ENCODE measurements around the gene PNPO.

The PNPO gene

GRCh38 chr17:47941246-47942095, at the start of gene PNPO:
PNPO (plus strand) TSS chr17:47941571; CDS start chr17:47941676, 105 bp downstream.
- DNase-seq (ENCODE audit: low read depth in 4 of 4, low spot score in 1 of 4): peak; percentile 79 to 95 (median 88)

GRCh38 chr17:47894498-47895346, 46.6 kb upstream of the PNPO start:
- DNase-seq (ENCODE audit: low read depth in 4 of 4, low spot score in 1 of 4): no peak

DNA sequence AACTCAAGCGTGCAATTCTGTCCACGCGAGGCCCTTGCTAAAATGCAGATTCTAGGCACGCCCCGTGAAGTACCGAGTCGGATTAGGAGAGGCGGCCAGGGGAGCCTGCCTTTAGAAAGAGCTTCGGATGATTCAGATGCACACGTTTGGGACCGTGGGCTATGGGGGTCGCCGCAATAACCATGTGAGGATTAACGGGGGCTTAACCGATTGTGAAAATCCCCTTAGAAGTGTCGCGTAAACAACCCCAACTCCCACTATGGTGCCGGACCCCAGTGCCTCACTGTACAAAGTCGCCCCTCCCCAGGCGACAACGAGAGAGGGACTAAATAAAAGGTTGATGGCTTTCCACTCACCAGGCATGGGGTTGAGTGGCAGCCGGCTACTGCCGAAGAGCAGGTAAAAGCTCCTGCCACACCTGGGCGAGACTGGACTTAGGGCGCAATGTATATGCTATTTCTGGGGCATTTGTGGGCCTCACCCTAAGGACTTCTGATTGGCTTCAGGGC, 46.0 kb upstream of the PNPO start:
- no peak for DNase-seq (ENCODE audit: low read depth in 4 of 4, low spot score in 1 of 4)

DNA sequence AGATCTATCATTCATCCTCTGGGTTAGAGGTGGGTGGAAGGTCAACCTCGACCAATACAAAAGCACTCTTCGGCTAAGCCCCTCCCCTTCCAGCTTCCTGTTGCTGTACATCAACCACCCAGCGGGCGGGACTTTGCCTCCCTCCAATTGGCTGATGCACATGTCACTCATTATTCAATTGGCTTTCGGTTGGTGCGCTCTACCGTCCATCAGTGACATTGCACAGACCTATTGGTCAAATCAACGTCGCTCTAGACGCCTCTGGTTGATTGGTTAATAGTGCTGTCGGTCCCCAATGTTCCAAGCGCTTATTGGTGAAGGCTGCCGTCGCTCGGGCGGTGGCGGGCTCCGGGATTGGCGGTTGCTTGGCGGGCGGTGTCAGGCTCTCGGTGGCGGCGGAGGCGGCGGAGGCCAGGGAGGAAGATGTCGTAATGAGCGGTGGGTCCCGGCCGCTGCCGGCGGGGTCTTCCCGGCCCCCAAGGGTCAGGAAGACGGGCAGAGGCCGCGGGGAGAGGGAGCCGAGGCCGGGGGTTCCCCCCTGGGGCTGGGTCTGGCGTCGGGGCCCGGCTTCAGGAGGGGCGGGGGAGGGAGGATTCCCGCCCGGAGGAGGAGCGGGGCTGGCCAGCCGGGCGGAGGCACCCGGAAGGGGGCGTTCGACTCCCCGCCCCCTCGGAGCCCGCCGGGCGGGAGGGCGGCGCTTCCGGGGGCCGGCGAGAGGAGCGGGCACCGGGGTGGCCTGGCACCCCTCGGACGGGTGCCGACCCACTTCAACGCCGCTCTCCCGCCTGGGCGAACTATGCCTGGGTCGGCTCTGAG, 45.3 kb upstream of the PNPO start, which contains the start of gene SP2:
Gene SP2, plus strand, starts transcription at position 381 of the 816 bp plus-strand sequence. Its CDS starts 51 bp downstream, at position 432.
- peak; percentile 95 to 99 (median 98) for DNase-seq (ENCODE audit: low read depth in 4 of 4, low spot score in 1 of 4)

DNA sequence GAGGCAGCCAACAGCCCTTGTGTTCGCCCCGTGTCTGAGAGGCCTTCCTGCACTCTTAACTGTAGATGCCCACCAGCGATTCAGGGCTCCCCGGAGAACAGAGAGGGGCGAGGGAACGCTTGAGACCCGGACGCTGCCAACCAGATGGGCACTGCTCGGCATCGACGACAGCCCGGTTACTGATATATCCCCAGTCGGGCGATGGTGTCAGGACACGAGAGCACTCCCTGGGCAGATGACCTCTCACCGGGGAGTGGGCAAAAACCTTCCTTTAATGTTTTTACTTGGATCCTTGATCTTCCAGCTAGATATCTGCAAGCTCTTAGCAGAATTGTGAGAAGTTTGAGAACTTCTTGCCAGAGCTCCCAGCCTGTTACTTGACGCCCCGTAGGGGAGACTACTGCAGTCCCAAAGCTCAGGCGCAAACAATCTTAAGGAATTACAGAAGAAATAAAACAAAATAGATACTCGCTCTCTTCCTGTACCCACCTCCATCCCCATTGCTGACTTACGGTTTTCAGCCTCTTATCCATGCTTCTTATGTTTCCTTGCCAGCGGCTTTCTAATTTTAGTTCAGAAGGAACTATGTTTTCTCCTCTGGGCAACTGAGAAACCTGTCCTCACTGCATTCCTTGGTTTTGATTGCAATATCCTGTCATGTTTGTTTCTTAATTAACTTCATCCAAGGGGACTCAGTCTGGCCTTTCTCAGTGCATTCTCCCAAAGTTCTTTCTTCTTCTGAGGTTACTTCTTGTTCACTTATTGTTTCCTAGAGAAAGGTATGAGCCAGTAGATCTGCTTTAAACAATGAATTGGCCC, 44.5 kb upstream of the PNPO start:
- DNase-seq (ENCODE audit: low read depth in 4 of 4, low spot score in 1 of 4): no peak

- DNase-seq (ENCODE audit: low read depth in 4 of 4, low spot score in 1 of 4): no peak
Measured at GRCh38 chr17:47897561-47897960, 43.8 kb upstream of the PNPO start.

- no peak for DNase-seq (ENCODE audit: low read depth in 4 of 4, low spot score in 1 of 4)
Measured at GRCh38 chr17:47898241-47898640, 43.1 kb upstream of the PNPO start.

DNA sequence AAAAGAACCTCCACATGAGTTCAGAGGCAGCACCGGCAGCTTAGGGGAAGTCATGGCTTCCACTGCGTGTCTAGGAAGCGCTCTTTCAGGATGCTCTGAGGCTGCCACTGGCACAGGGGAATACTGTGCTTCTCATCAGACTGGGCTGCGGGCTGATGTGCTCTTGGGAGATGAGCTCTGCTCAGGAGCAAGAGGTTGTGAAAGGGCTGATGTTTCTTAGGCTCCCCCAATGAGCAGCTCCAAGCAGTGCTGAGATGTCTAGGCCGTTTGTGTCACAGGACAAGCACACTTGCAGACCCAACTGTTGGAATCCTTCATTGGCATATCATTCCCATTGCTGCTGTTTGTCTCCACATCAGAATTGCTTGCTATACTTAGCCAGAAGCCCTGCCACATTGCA, 41.7 kb upstream of the PNPO start:
- no peak for DNase-seq (ENCODE audit: low read depth in 4 of 4, low spot score in 1 of 4)

GRCh38 chr17:47901423-47901822, 39.9 kb upstream of the PNPO start:
- DNase-seq (ENCODE audit: low read depth in 4 of 4, low spot score in 1 of 4): no peak

DNA sequence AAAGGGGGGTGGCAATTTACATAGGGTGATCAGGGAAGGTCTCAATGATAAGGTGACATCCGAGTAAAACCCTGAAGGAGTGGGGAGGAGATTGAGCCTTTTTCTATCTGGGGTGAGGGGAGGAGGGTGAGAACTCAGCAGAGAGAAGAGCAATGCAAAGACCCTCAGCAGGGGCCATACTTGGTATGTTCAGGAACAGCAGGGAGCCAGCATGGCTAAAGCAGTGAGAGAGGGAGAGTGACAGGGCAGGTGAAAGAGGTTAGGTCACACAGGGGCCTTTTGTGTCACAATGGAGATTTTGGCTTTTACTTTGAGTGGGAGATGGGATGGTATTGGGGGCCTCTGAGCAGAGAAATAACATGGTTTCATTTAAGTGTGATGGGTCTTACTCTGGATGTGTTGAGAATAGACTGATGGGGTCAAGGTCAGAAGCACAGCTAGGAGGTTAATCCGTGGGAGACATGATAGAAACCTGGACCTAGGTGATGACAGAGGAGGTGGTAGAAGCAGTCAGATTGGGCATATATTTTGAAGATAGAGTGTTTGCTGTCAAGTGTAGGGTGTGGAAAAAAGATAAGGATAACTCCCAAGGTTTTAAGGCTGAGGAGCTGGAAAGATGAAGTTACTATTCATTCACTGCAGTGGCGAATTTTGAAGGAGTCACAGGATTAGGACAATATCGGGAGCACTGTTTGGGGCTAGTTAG, 39.2 kb upstream of the PNPO start:
- DNase-seq (ENCODE audit: low read depth in 4 of 4, low spot score in 1 of 4): no peak

DNA sequence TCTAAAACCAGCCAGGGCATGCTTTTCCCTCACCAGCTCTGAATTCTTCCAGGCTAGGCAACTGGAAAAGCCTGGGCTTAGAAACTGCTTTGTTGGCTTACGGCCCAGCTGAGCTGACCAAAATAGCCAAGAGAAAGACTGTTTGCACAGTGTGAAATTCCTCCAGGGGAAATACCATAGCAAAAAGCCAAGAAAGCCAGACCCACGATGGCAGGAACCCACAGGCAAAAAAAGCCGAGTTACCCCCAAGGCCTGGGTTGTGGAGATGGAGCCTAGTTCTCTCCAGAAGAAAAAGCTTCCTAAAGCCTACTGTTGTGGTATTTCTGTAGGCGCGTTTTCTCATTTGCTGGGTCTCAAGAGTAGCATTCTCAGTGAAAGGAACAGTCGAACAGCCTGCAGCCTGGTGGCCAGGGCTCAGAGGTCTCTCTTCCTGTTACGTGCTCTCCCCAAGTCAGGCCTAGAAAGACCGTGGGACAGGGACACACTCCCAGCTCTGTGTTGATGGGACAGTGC, 36.1 kb upstream of the PNPO start:
- no peak for DNase-seq (ENCODE audit: low read depth in 4 of 4, low spot score in 1 of 4)

DNA sequence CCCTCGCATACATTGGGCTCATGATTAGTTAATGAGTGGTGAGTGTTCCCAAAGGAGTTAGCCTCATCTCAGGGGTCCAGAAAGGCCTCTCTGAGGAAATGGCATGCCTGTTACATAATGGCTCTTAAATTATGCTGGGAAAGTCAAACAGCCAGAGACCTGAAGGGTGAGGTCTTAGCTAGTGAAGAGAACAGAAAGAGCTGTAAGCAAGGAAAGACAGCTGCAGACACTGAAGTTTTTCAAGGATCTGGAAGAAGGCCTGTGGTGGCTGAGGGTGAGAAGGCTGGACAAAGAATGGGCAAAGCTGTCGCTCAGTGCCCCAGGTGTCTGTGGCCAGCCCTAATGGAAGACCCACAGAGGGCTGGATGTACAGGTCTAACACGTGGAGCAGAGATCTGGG, 34.9 kb upstream of the PNPO start:
- DNase-seq (ENCODE audit: low read depth in 4 of 4, low spot score in 1 of 4): no peak

- no peak for DNase-seq (ENCODE audit: low read depth in 4 of 4, low spot score in 1 of 4)
Measured at GRCh38 chr17:47907932-47908562, 33.3 kb upstream of the PNPO start.

GRCh38 chr17:47913050-47913449, 28.3 kb upstream of the PNPO start:
- DNase-seq (ENCODE audit: low read depth in 4 of 4, low spot score in 1 of 4): no peak

GRCh38 chr17:47914306-47914948, 26.9 kb upstream of the PNPO start:
- no peak for DNase-seq (ENCODE audit: low read depth in 4 of 4, low spot score in 1 of 4)

- DNase-seq (ENCODE audit: low read depth in 4 of 4, low spot score in 1 of 4): no peak
Measured at GRCh38 chr17:47915776-47916398, 25.5 kb upstream of the PNPO start.

- no peak for DNase-seq (ENCODE audit: low read depth in 4 of 4, low spot score in 1 of 4)
Measured at GRCh38 chr17:47916489-47917208, 24.7 kb upstream of the PNPO start.

All from stimulated activated CD4-positive, alpha-beta T cell treated with anti-CD3 and anti-CD28 coated beads, Interleukin-1b, Interleukin-23, amount 100 ng/mL, for 24 hours (primary cell).